Thyroid gland (tissue), 4 donors: ENCODE measurements around the gene WBP1L.

ENCODE experiments used
- POLR2A ChIP-seq, 2 donors: fragments of 450-650 bp; IDR thresholded peaks; one replicate each; pipeline ENCODE4 v1.6.1; 2017; ENCODE audit warnings: antibody characterized with exemption in 2 of 2, mild to moderate bottlenecking in 2 of 2, moderate library complexity in 1 of 2
- TF ChIP-seq, protein P1 (sequence below), 6 experiments: fragments of 200-600 bp in 3 of 6; fragments of 450-650 bp in 3 of 6; sonication (generic) in 3 of 6; IDR thresholded peaks; one replicate each; pipeline ENCODE4 v1.5.1; 2016 to 2019; ENCODE audit warnings: antibody characterized with exemption in 6 of 6, mild to moderate bottlenecking in 2 of 6, inconsistent platforms in 1 of 6, moderate library complexity in 1 of 6

DNA sequence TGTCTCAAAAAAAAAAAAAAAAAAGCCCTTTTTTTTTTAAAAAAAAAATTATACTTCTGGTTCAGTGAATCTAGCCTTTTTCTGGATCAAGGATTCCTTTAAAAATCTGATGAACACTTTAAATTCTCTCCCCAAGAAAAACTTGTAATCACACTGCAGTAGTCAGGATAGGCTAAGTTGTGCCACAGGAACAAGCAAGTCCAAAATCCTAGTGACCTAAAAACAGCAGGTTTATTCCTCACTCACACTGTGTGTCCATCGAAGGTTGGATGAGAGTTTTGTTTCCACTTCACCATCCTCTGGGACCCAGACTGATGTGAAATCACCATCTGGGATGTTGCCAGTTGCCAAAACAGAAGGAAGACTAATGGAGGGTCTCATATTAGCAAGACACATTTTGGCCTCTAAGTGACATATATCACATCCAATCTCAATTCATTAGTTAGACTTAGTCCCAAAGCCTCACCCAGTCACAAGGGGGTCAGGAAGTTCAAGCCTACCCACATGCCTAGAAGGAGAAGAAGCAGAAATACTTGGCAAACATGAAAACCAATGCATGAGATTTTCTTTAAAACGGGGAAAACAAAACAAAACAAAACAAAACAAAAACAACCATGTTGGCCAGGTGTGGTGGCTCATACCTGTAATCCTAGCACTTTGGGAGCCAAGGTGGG lies 60.8 kb downstream of the WBP1L start:
- TF ChIP-seq, protein P1, sequence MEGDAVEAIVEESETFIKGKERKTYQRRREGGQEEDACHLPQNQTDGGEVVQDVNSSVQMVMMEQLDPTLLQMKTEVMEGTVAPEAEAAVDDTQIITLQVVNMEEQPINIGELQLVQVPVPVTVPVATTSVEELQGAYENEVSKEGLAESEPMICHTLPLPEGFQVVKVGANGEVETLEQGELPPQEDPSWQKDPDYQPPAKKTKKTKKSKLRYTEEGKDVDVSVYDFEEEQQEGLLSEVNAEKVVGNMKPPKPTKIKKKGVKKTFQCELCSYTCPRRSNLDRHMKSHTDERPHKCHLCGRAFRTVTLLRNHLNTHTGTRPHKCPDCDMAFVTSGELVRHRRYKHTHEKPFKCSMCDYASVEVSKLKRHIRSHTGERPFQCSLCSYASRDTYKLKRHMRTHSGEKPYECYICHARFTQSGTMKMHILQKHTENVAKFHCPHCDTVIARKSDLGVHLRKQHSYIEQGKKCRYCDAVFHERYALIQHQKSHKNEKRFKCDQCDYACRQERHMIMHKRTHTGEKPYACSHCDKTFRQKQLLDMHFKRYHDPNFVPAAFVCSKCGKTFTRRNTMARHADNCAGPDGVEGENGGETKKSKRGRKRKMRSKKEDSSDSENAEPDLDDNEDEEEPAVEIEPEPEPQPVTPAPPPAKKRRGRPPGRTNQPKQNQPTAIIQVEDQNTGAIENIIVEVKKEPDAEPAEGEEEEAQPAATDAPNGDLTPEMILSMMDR (IDR thresholded peaks at IDR 0.05) = no peak
- no peak for TF ChIP-seq POLR2A (IDR thresholded peaks at IDR 0.05)
